Measurements from ENCODE around the gene TMEM167B.
A peak's percentile ranks its signal among the peaks of the same experiment; 100 is the strongest.

TMEM167B gene

GRCh38 chr1:109114342-109114674 is 23.7 kb downstream of the TMEM167B start:
- 0 out of 2 replicates have a peak, but pooled peaks cover 3% of the 10 kb centered on the region for H3K4me1 ChIP-seq
- H3K4me3 ChIP-seq (ENCODE audit: low read depth, low read length) = peak overlapping the region; percentile 38
- peaks cover 26% of the 10 kb centered on the region for H3K27me3 ChIP-seq
- TF ChIP-seq CTCF (IDR thresholded peaks at IDR 0.05; ENCODE audit: low read depth, low read length) = no peak
- H3K9me3 ChIP-seq = no peaks in the 10 kb centered on the region
- H3K36me3 ChIP-seq = no peaks in the 10 kb centered on the region
- DNase-seq = no peak

- Histone ChIP-seq H3K4me3 (ENCODE audit: low read depth, low read length) (no peak overlapping the region), H3K4me1 (0 out of 2 replicates have a peak, but pooled peaks cover 3% of the 10 kb centered on the region), H3K27me3 (peaks cover 26% of the 10 kb centered on the region), H3K36me3 (no peaks in the 10 kb centered on the region), H3K9me3 (no peaks in the 10 kb centered on the region)
- no peak for TF ChIP-seq CTCF (IDR thresholded peaks at IDR 0.05; ENCODE audit: low read depth, low read length)
- no peak for DNase-seq
Observed at GRCh38 chr1:109115685-109116084, 25.1 kb downstream of the TMEM167B start.

GRCh38 chr1:109116286-109116685 is 25.7 kb downstream of the TMEM167B start:
- Histone ChIP-seq H3K27me3 (peaks cover 26% of the 10 kb centered on the region), H3K36me3 (no peaks in the 10 kb centered on the region), H3K4me3 (ENCODE audit: low read depth, low read length) (no peak overlapping the region), H3K4me1 (0 out of 2 replicates have a peak, but pooled peaks cover 3% of the 10 kb centered on the region), H3K9me3 (no peaks in the 10 kb centered on the region)
- no peak for DNase-seq
- no peak for TF ChIP-seq CTCF (IDR thresholded peaks at IDR 0.05; ENCODE audit: low read depth, low read length)

- Histone ChIP-seq H3K4me1 (no peaks in the 10 kb centered on the region), H3K9me3 (no peaks in the 10 kb centered on the region), H3K36me3 (no peaks in the 10 kb centered on the region), H3K27me3 (peaks cover 22% of the 10 kb centered on the region), H3K4me3 (ENCODE audit: low read depth, low read length) (no peak overlapping the region)
- TF ChIP-seq CTCF (IDR thresholded peaks at IDR 0.05; ENCODE audit: low read depth, low read length) = no peak
- DNase-seq = no peak
Observed at GRCh38 chr1:109118089-109118488, 27.5 kb downstream of the TMEM167B start.

GRCh38 chr1:109120356-109120755 is 29.8 kb downstream of the TMEM167B start:
- H3K27me3 ChIP-seq = 0 out of 2 replicates have a peak, but pooled peaks cover 3% of the 10 kb centered on the region
- H3K36me3 ChIP-seq = no peaks in the 10 kb centered on the region
- TF ChIP-seq CTCF (IDR thresholded peaks at IDR 0.05; ENCODE audit: low read depth, low read length) = no peak
- no peak overlapping the region for H3K4me3 ChIP-seq (ENCODE audit: low read depth, low read length)
- no peaks in the 10 kb centered on the region for H3K9me3 ChIP-seq
- no peak for DNase-seq
- no peaks in the 10 kb centered on the region for H3K4me1 ChIP-seq

- H3K4me3 ChIP-seq (ENCODE audit: low read depth, low read length) = no peak overlapping the region
- H3K27me3 ChIP-seq = no peaks in the 10 kb centered on the region; the same call in 1 of the 2 replicates
- TF ChIP-seq CTCF (IDR thresholded peaks at IDR 0.05; ENCODE audit: low read depth, low read length) = no peak
- no peaks in the 10 kb centered on the region for H3K9me3 ChIP-seq
- no peaks in the 10 kb centered on the region for H3K36me3 ChIP-seq
- H3K4me1 ChIP-seq = peaks cover 14% of the 10 kb centered on the region
- no peak for DNase-seq
Observed at GRCh38 chr1:109131059-109131458, 40.5 kb downstream of the TMEM167B start.

All from BE2C (cell line).